Measurements from ENCODE around the gene RFT1.
A peak's percentile ranks its signal among the peaks of the same experiment; 100 is the strongest.

Gene RFT1, protein sequence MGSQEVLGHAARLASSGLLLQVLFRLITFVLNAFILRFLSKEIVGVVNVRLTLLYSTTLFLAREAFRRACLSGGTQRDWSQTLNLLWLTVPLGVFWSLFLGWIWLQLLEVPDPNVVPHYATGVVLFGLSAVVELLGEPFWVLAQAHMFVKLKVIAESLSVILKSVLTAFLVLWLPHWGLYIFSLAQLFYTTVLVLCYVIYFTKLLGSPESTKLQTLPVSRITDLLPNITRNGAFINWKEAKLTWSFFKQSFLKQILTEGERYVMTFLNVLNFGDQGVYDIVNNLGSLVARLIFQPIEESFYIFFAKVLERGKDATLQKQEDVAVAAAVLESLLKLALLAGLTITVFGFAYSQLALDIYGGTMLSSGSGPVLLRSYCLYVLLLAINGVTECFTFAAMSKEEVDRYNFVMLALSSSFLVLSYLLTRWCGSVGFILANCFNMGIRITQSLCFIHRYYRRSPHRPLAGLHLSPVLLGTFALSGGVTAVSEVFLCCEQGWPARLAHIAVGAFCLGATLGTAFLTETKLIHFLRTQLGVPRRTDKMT

GRCh38 chr3:53130179-53131061, at the start of gene RFT1:
TSS of gene RFT1 (minus strand) at chr3:53130435. CDS start at chr3:53130400, 35 bp downstream.
- DNase-seq, result peak; percentile 98 to 99
- TF ChIP-seq GATA1 (IDR thresholded peaks at IDR 0.05; ENCODE audit: low read depth, low read length) (no peak), POLR2A (IDR thresholded peaks at IDR 0.05; ENCODE audit: low read length) (peak; percentile 94)

GRCh38 chr3:53179580-53179979, 49.3 kb upstream of the RFT1 start:
- DNase-seq, result no peak
- TF ChIP-seq GATA1 (IDR thresholded peaks at IDR 0.05; ENCODE audit: low read depth, low read length) (no peak), POLR2A (IDR thresholded peaks at IDR 0.05; ENCODE audit: low read length) (no peak)

GRCh38 chr3:53178246-53178645, 48.0 kb upstream of the RFT1 start:
- DNase-seq, result no peak

GRCh38 chr3:53175613-53176540, 45.6 kb upstream of the RFT1 start:
- DNase-seq, result no peak
- no peak for TF ChIP-seq GATA1 (IDR thresholded peaks at IDR 0.05; ENCODE audit: low read depth, low read length)
- TF ChIP-seq POLR2A (IDR thresholded peaks at IDR 0.05; ENCODE audit: low read length), result no peak

More at GRCh38 chr3:53178246-53178645, 48.0 kb upstream of the RFT1 start:
- TF ChIP-seq GATA1 (IDR thresholded peaks at IDR 0.05; ENCODE audit: low read depth, low read length), result no peak
- no peak for TF ChIP-seq POLR2A (IDR thresholded peaks at IDR 0.05; ENCODE audit: low read length)

DNA sequence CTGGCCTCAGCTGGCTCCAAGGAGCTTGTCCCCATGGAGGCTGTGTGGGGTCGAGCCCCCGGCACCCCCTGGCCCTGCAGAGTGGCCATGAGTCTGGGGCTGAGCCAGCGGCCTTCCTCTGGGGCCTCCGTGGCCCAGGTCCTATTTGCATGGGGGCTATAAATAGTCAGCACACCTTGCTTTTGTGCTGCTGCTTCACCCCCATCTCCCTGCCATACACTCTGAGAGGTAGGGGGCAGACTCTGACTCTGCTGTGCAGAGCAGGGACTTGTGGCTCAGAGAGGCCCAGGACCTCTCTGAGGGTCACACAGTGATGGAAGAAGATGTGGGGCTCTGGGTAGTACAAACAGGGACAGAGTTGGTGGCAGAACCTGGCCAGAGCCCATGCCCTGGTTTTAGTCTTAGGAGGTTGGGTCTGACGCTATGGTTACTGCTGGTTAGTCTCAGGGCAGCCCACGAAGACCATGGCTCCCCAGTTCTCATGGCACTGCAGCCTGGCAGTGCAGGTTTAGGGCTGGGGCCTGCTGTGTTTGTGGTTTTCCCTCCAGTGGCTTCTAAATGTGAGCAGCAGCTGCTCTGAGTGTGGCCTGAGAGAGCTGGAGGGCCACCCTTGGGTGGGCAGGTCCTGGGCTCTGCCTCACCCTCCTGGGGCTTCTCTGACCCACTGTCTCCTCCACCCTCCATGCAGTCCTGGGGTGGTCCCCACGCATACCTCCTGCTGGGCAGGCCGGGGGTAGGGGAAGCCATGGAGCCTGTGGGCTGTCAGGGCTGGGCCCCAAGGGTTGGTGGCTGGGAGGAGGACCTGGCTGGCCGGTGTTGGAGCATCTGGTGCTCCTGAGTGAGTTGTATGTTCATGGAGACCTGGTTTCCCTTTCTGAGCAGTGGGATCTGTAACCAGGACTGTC, 44.4 kb upstream of the RFT1 start:
- no peak for DNase-seq
- TF ChIP-seq POLR2A (IDR thresholded peaks at IDR 0.05; ENCODE audit: low read length), result no peak
- no peak for TF ChIP-seq GATA1 (IDR thresholded peaks at IDR 0.05; ENCODE audit: low read depth, low read length)

- no peak for DNase-seq
Measured at GRCh38 chr3:53173107-53173506, 42.9 kb upstream of the RFT1 start.

DNA sequence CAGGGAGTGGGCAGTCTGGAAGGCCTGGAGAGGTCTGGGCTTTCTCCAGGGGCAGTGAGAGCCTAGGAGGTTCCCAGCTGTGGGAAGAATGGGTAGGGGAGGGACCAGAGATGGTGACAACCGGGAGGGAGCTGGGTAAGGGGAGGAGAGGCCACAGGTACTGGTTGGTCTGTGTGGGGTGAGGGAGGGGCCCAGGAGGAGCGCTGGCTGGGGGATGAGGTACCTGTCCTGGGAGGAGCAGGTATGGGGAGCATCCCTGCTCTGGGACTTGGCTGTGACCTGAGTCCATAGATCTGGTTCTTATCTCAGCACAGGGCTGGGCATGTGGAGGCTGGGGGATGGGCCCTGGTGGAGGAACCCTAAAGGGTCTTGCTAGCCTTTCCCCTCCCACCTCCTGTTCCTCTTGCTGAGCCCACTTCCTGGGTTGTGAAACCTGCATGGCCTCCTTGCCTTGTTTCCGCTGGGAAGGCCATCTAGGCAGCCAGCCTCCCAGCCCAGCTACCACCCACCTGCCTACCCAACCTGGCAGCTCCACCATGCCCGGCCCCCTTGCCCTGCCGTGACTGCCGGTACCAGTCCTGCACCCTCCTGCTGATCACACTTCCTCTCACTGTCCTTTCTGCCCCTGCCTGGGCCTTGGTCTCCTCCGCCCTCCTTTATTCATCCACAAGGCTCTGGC, 41.7 kb upstream of the RFT1 start:
- no peak for DNase-seq
- TF ChIP-seq GATA1 (IDR thresholded peaks at IDR 0.05; ENCODE audit: low read depth, low read length) (no peak), POLR2A (IDR thresholded peaks at IDR 0.05; ENCODE audit: low read length) (no peak)

More at GRCh38 chr3:53173107-53173506, 42.9 kb upstream of the RFT1 start:
- TF ChIP-seq GATA1 (IDR thresholded peaks at IDR 0.05; ENCODE audit: low read depth, low read length) (no peak), POLR2A (IDR thresholded peaks at IDR 0.05; ENCODE audit: low read length) (no peak)

- TF ChIP-seq GATA1 (IDR thresholded peaks at IDR 0.05; ENCODE audit: low read depth, low read length) (no peak), POLR2A (IDR thresholded peaks at IDR 0.05; ENCODE audit: low read length) (no peak)
- DNase-seq, result no peak
Measured at GRCh38 chr3:53171064-53171418, 40.8 kb upstream of the RFT1 start.

GRCh38 chr3:53170325-53171063, 40.3 kb upstream of the RFT1 start:
- TF ChIP-seq POLR2A (IDR thresholded peaks at IDR 0.05; ENCODE audit: low read length) (no peak), GATA1 (IDR thresholded peaks at IDR 0.05; ENCODE audit: low read depth, low read length) (no peak)
- DNase-seq, result no peak

DNA sequence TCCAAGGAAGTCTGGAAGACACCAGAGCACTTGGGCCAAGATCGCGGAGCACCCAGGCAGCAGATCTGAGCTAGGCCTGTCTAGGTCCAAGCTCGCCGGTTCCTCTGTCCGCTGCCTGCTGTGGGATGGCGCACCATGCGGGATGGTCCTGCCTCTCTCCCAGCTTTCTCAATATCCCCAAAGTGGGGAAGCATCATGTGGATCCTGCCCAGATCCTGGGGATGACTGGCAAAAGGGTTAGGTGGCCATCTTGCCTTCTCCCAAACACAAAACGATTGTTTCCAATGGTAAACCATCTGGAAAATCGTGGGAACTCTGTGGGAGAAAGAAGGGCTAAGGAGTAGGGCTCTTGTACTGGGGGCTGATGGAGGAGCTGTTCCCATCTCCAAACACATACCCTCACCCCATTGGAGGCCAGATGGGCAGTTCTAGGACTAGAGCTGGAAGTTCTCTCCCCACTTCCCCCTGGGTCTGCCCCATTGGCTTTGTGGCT, 39.6 kb upstream of the RFT1 start:
- no peak for TF ChIP-seq POLR2A (IDR thresholded peaks at IDR 0.05; ENCODE audit: low read length)
- TF ChIP-seq GATA1 (IDR thresholded peaks at IDR 0.05; ENCODE audit: low read depth, low read length), result no peak
- DNase-seq, result no peak

Measured in erythroblast (primary cell).